ENCODE data around the gene SLC66A3.

Gene SLC66A3

GRCh38 chr2:11133936-11134320 is 21.3 kb upstream of the SLC66A3 start:
- DNase-seq: no peak

GRCh38 chr2:11134349-11134748 is 20.9 kb upstream of the SLC66A3 start:
- DNase-seq: no peak

GRCh38 chr2:11140492-11140891 is 14.8 kb upstream of the SLC66A3 start:
- no peak for DNase-seq

- DNase-seq: no peak
Measured at GRCh38 chr2:11141319-11141718, 13.9 kb upstream of the SLC66A3 start.

- no peak for DNase-seq
Measured at GRCh38 chr2:11142330-11142729, 12.9 kb upstream of the SLC66A3 start.

GRCh38 chr2:11142987-11143386 is 12.3 kb upstream of the SLC66A3 start:
- no peak for DNase-seq

GRCh38 chr2:11144077-11144737 is 11.1 kb upstream of the SLC66A3 start:
- no peak for DNase-seq

GRCh38 chr2:11144738-11145079 is 10.6 kb upstream of the SLC66A3 start:
- no peak for DNase-seq

- DNase-seq: no peak
Measured at GRCh38 chr2:11145350-11145749, 9.9 kb upstream of the SLC66A3 start.

GRCh38 chr2:11146076-11146475 is 9.2 kb upstream of the SLC66A3 start:
- DNase-seq: no peak

GRCh38 chr2:11147263-11147662 is 8.0 kb upstream of the SLC66A3 start:
- no peak for DNase-seq

- DNase-seq: no peak
Measured at GRCh38 chr2:11152591-11152990, 2.7 kb upstream of the SLC66A3 start.

- peak in 3 of 58 donors; percentile 44 to 66 (median 56) for DNase-seq
Measured at GRCh38 chr2:11154016-11154922, 998 bp upstream of the SLC66A3 start.

- peak; percentile 36 to 98 (median 91) for DNase-seq
Measured at GRCh38 chr2:11154923-11155380, 315 bp upstream of the SLC66A3 start.

- DNase-seq: no peak
Measured at GRCh38 chr2:11156396-11157075, 1.3 kb downstream of the SLC66A3 start.

GRCh38 chr2:11157296-11157695 is 2.0 kb downstream of the SLC66A3 start:
- no peak for DNase-seq

- no peak for DNase-seq
Measured at GRCh38 chr2:11157731-11158130, 2.5 kb downstream of the SLC66A3 start.

GRCh38 chr2:11158916-11159573 is 3.8 kb downstream of the SLC66A3 start:
- DNase-seq: no peak

- no peak for DNase-seq
Measured at GRCh38 chr2:11159574-11160170, 4.4 kb downstream of the SLC66A3 start.

GRCh38 chr2:11160256-11160655 is 5.0 kb downstream of the SLC66A3 start:
- no peak for DNase-seq

Measured in anterior cingulate cortex (tissue), 58 donors.